ES-I3 (cell line): ENCODE data around the gene UNC93B1.

ENCODE experiments used
- H3K36me3 ChIP-seq: 2 replicates; pipeline ENCODE4 v1.6.1; 2013; ENCODE audit warnings: mild to moderate bottlenecking, low read length, control low read depth, moderate library complexity; ENCODE audit not compliant: insufficient read depth
- H3K4me1 ChIP-seq: 2 replicates; pipeline ENCODE4 v1.6.1; 2013; ENCODE audit warnings: mild to moderate bottlenecking, control low read depth, low read length; ENCODE audit not compliant: insufficient read depth
- H3K9ac ChIP-seq: 2 replicates; pipeline ENCODE4 v1.6.1; 2013; ENCODE audit warnings: low read depth, mild to moderate bottlenecking, low read length, moderate library complexity
- H3K9me3 ChIP-seq: 2 replicates; pipeline ENCODE4 v1.6.1; 2013; ENCODE audit warnings: mild to moderate bottlenecking, low read length, moderate library complexity; ENCODE audit not compliant: control insufficient read depth, insufficient read depth

UNC93B1 gene

DNA sequence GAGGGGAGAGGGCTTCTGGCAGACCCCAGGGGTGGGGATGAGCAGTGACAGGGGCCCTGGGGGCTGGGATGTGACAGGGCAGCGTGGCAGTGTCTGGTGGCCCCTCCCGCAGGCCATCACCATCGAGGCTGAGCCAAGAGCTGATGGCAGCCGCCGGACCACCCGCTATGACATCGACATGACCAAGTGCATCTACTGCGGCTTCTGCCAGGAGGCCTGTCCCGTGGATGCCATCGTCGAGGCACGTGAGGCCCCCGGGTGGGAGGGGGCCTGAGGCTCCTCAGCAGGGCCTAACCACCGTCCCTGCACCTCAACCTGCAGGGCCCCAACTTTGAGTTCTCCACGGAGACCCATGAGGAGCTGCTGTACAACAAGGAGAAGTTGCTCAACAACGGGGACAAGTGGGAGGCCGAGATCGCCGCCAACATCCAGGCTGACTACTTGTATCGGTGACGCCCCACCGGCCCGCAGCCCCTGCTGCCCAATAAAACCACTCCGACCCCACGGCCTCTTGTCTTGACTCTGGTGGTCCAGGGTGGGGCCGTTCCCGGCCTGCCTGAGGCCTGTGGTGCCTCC lies 32.3 kb upstream of the UNC93B1 start:
- Histone ChIP-seq H3K9ac (no peak overlapping the region), H3K36me3 (peaks cover 6% of the 10 kb centered on the region; the same call in 1 of the 2 replicates), H3K9me3 (no peaks in the 10 kb centered on the region), H3K4me1 (peaks cover 23% of the 10 kb centered on the region; the same call in 1 of the 2 replicates)

DNA sequence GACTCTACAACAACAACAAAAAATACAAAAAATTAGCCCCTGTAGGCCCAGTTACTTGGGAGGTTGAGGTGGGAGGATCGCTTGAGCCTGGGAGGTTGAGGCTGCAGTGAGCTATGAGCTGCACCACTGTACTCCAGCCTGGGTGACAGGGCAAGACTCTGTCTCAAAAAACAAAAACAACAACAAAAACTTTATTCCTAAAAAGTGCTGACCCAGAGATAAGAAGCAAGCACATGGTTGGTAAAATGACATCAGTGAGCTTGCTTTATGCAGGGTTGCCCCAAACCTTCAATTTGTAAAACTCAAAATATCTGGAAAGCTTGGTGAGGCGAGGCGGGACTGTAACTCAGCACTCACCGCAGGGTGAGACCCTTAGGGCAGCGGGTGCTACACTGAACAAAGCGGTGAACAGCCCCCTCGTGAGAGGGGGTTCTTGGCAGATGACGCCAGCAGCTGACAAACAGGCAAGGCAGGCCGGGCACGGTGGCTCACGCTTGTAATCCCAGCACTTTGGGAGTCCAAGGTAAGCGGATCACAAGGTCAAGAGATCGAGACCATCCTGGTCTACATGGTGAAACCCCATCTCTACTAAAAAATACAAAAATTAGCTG lies 31.5 kb upstream of the UNC93B1 start:
- peaks cover 6% of the 10 kb centered on the region; the same call in 1 of the 2 replicates for H3K36me3 ChIP-seq
- H3K4me1 ChIP-seq, result peaks cover 17% of the 10 kb centered on the region; the same call in 1 of the 2 replicates
- H3K9me3 ChIP-seq, result no peaks in the 10 kb centered on the region
- H3K9ac ChIP-seq, result no peak overlapping the region

DNA sequence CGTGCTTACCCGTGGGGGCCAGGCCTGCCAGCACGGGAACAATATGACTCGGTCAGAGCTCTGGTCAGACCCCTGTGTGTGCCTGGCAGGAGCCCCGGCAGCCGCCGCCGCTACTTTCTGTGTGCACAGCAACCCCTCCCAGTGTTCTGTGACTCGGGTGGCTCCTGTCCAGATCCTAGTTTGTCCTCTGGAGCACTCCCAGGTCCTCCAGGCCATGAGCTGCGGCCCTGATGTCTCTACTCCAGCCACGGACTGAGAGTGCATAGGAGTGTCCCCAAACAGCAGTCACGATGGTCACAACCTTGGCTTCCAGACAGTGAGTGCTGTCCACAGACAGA lies 29.8 kb upstream of the UNC93B1 start:
- peaks cover 18% of the 10 kb centered on the region; the same call in 1 of the 2 replicates for H3K4me1 ChIP-seq
- H3K9ac ChIP-seq, result no peak overlapping the region
- peaks cover 6% of the 10 kb centered on the region; the same call in 1 of the 2 replicates for H3K36me3 ChIP-seq
- H3K9me3 ChIP-seq, result no peaks in the 10 kb centered on the region

DNA sequence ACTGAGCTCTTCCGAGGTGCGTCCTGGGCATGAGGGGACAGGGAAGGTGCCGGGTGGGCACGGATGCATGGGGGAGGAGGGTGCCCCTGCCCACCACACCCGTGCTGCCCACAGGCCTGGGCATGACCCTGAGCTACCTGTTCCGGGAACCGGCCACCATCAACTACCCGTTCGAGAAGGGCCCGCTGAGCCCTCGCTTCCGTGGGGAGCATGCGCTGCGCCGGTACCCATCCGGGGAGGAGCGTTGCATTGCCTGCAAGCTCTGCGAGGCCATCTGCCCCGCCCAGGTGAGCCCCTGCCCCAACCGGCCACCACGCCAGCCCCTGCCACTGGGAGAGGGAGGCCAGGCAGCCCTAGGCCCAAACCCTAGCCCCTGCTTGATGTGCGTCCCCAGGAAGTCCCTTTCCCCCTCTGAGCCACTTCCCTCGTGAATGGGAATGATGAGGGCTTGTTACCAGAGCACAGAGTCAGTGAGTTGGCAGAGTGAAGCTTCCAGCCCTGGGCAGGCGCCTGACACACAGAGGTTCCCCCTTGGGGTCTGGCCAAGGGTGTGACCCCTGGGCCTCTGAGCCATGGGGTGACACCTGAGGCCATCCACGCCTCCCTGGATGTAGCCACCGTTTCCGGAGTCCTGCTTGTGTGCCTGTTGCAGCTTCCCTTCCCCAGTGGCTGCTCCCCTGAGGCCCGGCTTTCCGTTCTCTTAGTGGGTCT lies 29.3 kb upstream of the UNC93B1 start:
- no peaks in the 10 kb centered on the region for H3K9me3 ChIP-seq
- no peak overlapping the region for H3K9ac ChIP-seq
- peaks cover 6% of the 10 kb centered on the region; the same call in 1 of the 2 replicates for H3K36me3 ChIP-seq
- peaks cover 13% of the 10 kb centered on the region; the same call in 1 of the 2 replicates for H3K4me1 ChIP-seq

DNA sequence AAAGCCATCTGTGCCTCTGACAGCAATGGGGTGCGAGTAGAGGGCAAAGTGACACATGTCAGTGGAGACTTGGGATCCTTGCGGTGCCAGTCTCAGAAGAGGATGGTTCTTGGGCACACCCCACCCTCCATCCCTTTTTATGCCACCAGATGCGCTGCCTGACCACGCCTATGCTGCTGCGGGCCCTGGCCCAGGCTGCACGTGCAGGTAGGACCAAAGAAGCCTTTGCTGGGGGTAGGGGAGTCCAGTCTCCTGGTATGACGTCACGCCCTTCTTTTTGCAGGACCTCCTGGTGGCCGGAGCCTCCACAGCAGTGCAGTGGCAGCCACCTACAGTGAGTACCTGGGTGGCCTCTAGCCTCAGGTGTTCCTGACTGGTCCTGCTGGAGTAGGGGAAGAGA lies 28.1 kb upstream of the UNC93B1 start:
- Histone ChIP-seq H3K9ac (no peak overlapping the region), H3K36me3 (peaks cover 6% of the 10 kb centered on the region; the same call in 1 of the 2 replicates), H3K9me3 (no peaks in the 10 kb centered on the region), H3K4me1 (peaks cover 8% of the 10 kb centered on the region; the same call in 1 of the 2 replicates)

DNA sequence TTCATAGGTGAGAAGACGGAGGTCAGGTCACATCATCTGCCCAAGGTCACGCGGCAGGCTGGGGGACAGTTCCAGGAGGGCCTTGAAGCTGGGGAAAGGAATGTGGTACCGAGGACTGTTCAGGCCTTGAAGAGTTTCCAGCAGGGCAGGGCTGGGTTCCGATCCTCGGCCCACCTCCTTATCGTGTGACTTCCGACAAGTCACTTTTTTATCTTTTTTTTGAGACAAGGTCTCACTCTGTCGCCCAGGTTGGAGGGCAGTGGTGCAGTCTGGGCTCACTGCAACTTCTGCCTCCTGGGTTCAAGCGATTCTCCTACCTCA lies 27.2 kb upstream of the UNC93B1 start:
- peaks cover 8% of the 10 kb centered on the region; the same call in 1 of the 2 replicates for H3K4me1 ChIP-seq

DNA sequence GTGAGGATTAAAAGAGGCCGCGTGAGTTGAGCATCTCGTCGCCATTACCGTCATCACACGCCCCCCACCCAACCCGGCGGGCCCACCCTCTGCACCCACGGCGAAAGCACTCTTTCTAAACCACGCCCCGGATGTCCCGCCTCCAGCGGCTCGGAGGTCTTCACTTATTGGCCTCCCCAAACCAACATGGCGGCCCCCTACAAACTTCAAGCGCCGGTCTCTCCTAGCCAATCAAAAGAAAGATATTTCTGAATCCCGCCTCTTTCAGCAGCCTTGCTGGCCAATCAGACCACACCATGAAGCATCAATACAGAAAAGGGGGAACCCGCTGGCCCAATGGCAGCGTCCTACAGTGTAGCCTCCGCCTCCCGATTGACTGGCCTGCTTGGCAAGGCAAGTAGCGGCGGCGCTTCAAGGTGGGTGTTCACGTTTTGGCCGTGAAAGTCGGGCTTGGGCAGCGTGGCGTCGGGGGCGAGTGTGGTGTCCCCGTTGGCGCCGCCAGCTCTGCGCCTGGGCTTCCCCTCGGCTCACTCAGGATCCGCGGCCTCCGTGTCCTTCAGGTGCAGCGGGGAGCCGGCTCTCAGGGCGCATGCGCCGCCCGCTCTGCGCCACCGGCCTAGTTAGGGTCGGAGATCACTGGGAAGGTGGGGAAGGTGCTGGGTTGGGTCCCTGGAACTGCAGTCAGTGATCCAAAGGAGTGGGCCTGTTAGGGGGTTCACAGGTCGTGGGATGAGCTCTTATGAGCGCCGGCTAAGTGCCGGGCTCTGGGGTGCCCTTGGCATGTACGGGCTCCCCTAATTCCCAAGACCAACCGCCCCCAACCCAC lies 26.6 kb upstream of the UNC93B1 start, which contains the start of gene NDUFS8:
TSS of gene NDUFS8 (plus strand) at position 364 of the 826 bp plus-strand sequence. CDS start 1,471 bp downstream, outside the sequence.
- no peaks in the 10 kb centered on the region for H3K9me3 ChIP-seq
- H3K36me3 ChIP-seq, result peaks cover 6% of the 10 kb centered on the region; the same call in 1 of the 2 replicates
- peaks cover 8% of the 10 kb centered on the region; the same call in 1 of the 2 replicates for H3K4me1 ChIP-seq
- peak within 1 kb of the TSS; percentile 90 for H3K9ac ChIP-seq

More for the DNA sequence above, 27.2 kb upstream of the UNC93B1 start:
- Histone ChIP-seq H3K9me3 (no peaks in the 10 kb centered on the region), H3K36me3 (peaks cover 6% of the 10 kb centered on the region; the same call in 1 of the 2 replicates), H3K9ac (peak overlapping the region; percentile 90)

DNA sequence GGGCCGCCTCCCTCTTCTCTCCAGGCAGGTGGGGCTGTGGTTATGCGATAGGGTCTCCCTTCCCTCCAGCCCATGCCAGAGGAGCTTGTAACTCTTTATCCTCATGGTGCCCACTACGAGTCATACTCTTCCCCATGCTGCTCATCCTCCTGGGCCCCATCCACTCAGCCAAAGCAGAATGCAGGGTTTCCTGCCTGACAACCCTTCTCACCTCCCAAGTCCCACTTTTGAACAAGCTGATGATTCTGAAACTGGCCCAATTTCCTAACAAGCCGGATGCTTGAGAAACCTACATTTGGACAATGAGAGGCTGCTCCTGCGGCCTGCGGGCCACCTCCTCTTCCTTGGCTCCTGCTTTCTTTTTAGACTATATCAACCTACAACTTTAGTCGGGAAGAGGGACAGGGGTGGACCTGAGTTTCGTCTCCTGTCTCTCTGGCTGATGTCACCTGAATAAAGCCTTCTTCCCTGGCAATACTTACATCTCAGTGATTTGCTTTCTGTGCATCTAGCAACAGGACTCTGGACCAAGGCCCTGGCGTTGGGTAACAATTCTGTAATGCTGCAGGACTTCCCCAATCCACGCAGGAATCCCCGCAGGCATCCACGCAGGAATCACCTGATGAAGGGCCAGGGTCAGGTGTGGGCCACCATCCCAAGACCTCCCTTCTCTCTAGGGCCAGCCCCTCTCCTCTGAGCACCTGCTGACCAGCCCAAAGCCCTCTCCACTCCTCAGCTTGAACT lies 25.1 kb upstream of the UNC93B1 start:
- H3K9ac ChIP-seq, result peak overlapping the region; percentile 90; the same call in 1 of the 2 replicates
- peaks cover 3% of the 10 kb centered on the region; the same call in 1 of the 2 replicates for H3K36me3 ChIP-seq
- H3K4me1 ChIP-seq, result peaks cover 8% of the 10 kb centered on the region; the same call in 1 of the 2 replicates
- H3K9me3 ChIP-seq, result no peaks in the 10 kb centered on the region

DNA sequence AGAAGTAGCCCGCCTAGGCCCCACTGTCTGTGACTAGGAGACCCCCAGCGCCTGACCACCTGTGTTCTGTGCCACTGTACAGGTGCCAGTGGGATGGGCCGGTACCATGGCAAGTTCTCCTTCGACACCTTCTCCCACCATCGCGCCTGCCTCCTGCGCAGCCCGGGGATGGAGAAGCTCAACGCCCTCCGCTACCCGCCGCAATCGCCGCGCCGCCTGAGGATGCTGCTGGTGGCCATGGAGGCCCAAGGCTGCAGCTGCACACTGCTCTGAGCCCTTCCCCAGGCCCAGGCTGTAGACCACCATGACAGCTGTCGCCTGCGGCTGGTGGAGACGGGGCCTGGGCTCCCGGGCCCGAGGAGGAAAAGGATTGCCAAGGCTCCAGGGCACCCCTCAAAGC lies 23.8 kb upstream of the UNC93B1 start:
- H3K9me3 ChIP-seq, result no peaks in the 10 kb centered on the region
- peaks cover 8% of the 10 kb centered on the region; the same call in 1 of the 2 replicates for H3K4me1 ChIP-seq
- H3K36me3 ChIP-seq, result peaks cover 3% of the 10 kb centered on the region; the same call in 1 of the 2 replicates
- no peak overlapping the region for H3K9ac ChIP-seq

DNA sequence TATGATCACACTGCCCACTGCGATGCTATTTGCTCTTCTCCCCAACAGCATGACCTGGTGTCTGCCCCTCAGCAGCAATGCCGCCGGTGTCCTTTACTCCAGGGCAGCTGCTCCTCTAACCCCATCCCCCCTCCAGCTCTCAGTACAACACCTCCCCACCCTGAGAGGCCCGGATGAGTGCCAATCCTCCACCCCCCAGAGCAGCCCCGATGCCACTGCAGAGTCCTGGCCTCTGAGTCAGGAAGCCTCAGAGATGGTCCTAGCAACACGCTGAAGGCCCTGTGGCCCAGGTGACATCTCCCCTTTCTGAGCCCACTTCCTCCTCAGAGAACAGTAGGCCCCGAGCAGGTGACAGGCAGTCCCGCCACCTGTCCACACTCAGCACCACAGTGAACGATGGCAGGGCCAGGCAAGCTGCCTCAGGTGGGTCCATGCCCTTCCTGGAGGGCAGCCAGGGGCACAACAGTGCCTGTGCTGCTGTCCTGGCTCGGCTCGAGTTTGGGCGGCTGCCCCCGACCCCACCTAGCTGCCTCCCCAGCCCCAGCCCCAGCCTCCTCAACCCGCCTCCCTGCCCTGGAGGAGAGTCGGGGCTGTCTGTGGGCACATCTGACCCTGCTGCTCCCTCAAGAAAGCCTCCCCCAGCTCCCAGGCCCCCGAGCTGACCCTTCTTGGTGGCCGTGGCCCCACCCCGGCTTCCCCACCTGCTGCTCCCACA lies 22.7 kb upstream of the UNC93B1 start:
- H3K9me3 ChIP-seq, result no peaks in the 10 kb centered on the region
- H3K4me1 ChIP-seq, result peaks cover 8% of the 10 kb centered on the region; the same call in 1 of the 2 replicates
- no peak overlapping the region for H3K9ac ChIP-seq
- H3K36me3 ChIP-seq, result no peaks in the 10 kb centered on the region

DNA sequence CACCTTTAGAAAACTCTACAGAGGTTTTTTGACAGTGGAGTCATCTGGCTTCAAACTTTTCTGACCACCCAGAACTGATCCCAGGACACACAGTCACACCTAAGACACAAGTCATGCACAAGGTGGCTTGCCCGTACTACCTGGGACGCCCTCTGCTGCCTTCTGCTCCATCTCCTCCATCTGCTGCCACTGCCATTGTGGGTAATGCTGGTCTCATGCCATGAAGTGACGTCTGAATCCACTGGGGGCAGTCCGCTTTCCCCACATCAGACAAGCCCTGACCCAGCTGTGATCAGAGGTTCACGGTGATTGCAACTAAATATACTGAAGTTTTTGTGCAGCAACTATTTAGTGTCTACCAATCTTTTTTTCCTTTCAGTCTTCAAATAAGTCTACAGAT lies 21.1 kb upstream of the UNC93B1 start:
- Histone ChIP-seq H3K36me3 (no peaks in the 10 kb centered on the region), H3K4me1 (peaks cover 12% of the 10 kb centered on the region; the same call in 1 of the 2 replicates), H3K9me3 (no peaks in the 10 kb centered on the region), H3K9ac (no peak overlapping the region)

DNA sequence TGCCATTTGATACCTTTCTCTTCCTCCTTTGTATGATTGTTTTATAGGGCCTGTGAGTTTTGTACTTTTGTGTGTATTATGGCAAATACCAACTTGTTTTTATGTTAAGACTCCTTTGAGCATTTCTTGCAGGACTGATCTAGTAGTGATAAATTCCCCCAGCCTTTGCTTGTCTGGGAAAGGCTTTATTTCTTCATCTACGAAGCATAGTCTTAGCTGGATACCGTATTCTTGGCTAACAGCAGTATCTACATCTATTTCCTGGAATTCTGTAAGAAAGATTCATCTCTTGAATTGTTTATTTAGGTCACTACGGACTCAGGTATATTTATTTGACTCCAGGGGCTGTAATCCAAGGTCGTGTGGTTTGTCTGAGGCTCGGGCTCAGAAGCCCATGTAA lies 20.6 kb upstream of the UNC93B1 start:
- H3K9ac ChIP-seq, result no peak overlapping the region

DNA sequence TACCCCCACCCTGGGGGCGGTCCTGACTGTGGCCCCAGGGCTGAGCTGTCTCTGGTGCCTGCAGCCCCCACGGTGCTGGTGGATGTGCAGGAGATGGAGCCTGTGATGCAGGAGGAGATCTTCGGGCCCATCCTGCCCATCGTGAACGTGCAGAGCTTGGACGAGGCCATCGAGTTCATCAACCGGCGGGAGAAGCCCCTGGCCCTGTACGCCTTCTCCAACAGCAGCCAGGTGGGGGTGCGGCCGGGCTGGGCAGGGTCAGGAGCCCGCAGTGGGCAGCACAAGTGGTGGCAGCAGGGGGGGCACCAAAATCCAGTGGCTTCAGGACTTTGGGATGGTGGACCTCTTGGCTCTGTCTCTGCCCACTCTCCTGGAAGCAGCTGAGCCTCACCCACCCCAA lies 18.6 kb upstream of the UNC93B1 start:
- Histone ChIP-seq H3K36me3 (no peaks in the 10 kb centered on the region), H3K9me3 (no peaks in the 10 kb centered on the region), H3K4me1 (peaks cover 4% of the 10 kb centered on the region; the same call in 1 of the 2 replicates), H3K9ac (no peak overlapping the region)

More for the DNA sequence above, 20.6 kb upstream of the UNC93B1 start:
- Histone ChIP-seq H3K4me1 (peaks cover 12% of the 10 kb centered on the region; the same call in 1 of the 2 replicates), H3K36me3 (no peaks in the 10 kb centered on the region), H3K9me3 (no peaks in the 10 kb centered on the region)
